OCI-LY7 (cell line): ENCODE results near the gene MXD4. TPM values are rescaled to one million over a fixed set of nuclear protein-coding genes. Genes with fewer than 3 reads are reported as not detected.
A peak's percentile ranks its signal among the peaks of the same experiment; 100 is the strongest.

ENCODE experiments used
- BruUV-seq: library from RNA; stranded (reverse); fragments of 400-500 nt; replicated peaks from 2 replicates; lab custom pipeline; 2021; lab: Mats Ljungman, UMichigan
- CTCF ChIA-PET: fragments of 300-600 bp; sonication (Branson Sonifier 250); formaldehyde crosslinking; loops from one replicate; lab custom pipeline; 2022; ENCODE audit warnings: antibody characterized with exemption; ENCODE audit not compliant: unreplicated experiment; lab: Charles Lee
- POLR2A ChIA-PET: fragments of 300-600 bp; sonication (Branson Sonifier 250); formaldehyde crosslinking; loops from one replicate; lab custom pipeline; 2022; ENCODE audit warnings: antibody characterized with exemption; lab: Charles Lee
- DNase-seq: peaks from one replicate; pipeline ENCODE4 v3.0.0-alpha.2; 2015; ENCODE audit warnings: low spot score
- H2AFZ ChIP-seq: fragments of 200-600 bp; sonication (generic), shearing (Covaris generic); 2 replicates; pipeline ENCODE4 v1.6.1; 2014; ENCODE audit warnings: mild to moderate bottlenecking, antibody characterized with exemption, low read length, moderate library complexity
- H3K27ac ChIP-seq: fragments of 200-600 bp; sonication (generic); 2 replicates; pipeline ENCODE4 v1.5.1; 2014; ENCODE audit warnings: mixed run types, low read depth, mild to moderate bottlenecking, moderate library complexity, low read length, inconsistent platforms; ENCODE audit not compliant: poor library complexity, severe bottlenecking
- H3K36me3 ChIP-seq: fragments of 200-600 bp; sonication (generic); 2 replicates; pipeline ENCODE4 v1.6.1; 2014; ENCODE audit warnings: mild to moderate bottlenecking, antibody characterized with exemption, low read length, moderate library complexity, mixed read lengths; ENCODE audit not compliant: insufficient read depth
- H3K4me1 ChIP-seq: fragments of 200-600 bp; sonication (generic); 2 replicates; pipeline ENCODE4 v1.5.1; 2014; ENCODE audit warnings: mild to moderate bottlenecking, low read length; ENCODE audit not compliant: insufficient read depth, poor library complexity, severe bottlenecking
- H3K4me2 ChIP-seq: fragments of 200-600 bp; sonication (generic); 2 replicates; pipeline ENCODE4 v1.6.1; 2014; ENCODE audit warnings: mild to moderate bottlenecking, low read length
- H3K4me3 ChIP-seq: fragments of 200-600 bp; sonication (generic); 2 replicates; pipeline ENCODE4 v1.5.1; 2014; ENCODE audit warnings: mild to moderate bottlenecking, low read depth, low read length; ENCODE audit not compliant: poor library complexity, severe bottlenecking
- H3K79me2 ChIP-seq: fragments of 200-600 bp; sonication (generic); 2 replicates; pipeline ENCODE4 v1.6.1; 2016; ENCODE audit warnings: low read depth, mild to moderate bottlenecking, low read length, moderate library complexity, mixed read lengths; ENCODE audit not compliant: insufficient read depth
- H3K9me2 ChIP-seq: fragments of 200-600 bp; sonication (generic); 2 replicates; pipeline ENCODE4 v1.6.1; 2016; ENCODE audit warnings: mild to moderate bottlenecking, low read length, mixed read lengths; ENCODE audit not compliant: insufficient read depth
- H3K9me3 ChIP-seq: fragments of 200-600 bp; sonication (generic); 2 replicates; pipeline ENCODE4 v1.6.1; 2014; ENCODE audit warnings: mild to moderate bottlenecking, mixed run types, low read length, mixed read lengths
- H4K20me1 ChIP-seq: fragments of 200-600 bp; sonication (generic); 2 replicates; pipeline ENCODE4 v1.6.1; 2014; ENCODE audit warnings: mild to moderate bottlenecking, antibody characterized with exemption, low read length, moderate library complexity, mixed read lengths; ENCODE audit not compliant: insufficient read depth
- EZH2phosphoT487 ChIP-seq: fragments of 200-600 bp; sonication (generic); IDR thresholded peaks from 2 replicates; pipeline ENCODE4 v1.6.1; 2018; ENCODE audit warnings: low read depth, borderline replicate concordance, mild to moderate bottlenecking, mixed run types, antibody characterized with exemption, low read length, moderate library complexity, mixed read lengths
- intact Hi-C: fragments of 100-400 bp; cut with micrococcal nuclease; formaldehyde crosslinking; loops from one replicate; pipeline ENCODE4 v1.10.0; 2022; ENCODE audit not compliant: unreplicated experiment
- total RNA-seq, 2 experiments: library from RNA; depleted of rRNA in 1 of 2; stranded (reverse); fragments of >200 nt in 1 of 2; shearing (Covaris generic) in 1 of 2; gene quantifications; 2 replicates each; pipeline ENCODE4 v1.2.3, GENCODE V29; 2014 to 2022
- TF ChIP-seq, protein P1 (sequence below): fragments of 200-600 bp; sonication (generic); conservative IDR thresholded peaks from 2 replicates; pipeline ENCODE4 v1.5.1; 2014; ENCODE audit warnings: mild to moderate bottlenecking, antibody characterized with exemption, low read length, moderate library complexity, mixed read lengths

The MXD4 gene
- total RNA-seq, 2 experiments from 2014 or later: 3.0 to 11.6 TPM

DNA sequence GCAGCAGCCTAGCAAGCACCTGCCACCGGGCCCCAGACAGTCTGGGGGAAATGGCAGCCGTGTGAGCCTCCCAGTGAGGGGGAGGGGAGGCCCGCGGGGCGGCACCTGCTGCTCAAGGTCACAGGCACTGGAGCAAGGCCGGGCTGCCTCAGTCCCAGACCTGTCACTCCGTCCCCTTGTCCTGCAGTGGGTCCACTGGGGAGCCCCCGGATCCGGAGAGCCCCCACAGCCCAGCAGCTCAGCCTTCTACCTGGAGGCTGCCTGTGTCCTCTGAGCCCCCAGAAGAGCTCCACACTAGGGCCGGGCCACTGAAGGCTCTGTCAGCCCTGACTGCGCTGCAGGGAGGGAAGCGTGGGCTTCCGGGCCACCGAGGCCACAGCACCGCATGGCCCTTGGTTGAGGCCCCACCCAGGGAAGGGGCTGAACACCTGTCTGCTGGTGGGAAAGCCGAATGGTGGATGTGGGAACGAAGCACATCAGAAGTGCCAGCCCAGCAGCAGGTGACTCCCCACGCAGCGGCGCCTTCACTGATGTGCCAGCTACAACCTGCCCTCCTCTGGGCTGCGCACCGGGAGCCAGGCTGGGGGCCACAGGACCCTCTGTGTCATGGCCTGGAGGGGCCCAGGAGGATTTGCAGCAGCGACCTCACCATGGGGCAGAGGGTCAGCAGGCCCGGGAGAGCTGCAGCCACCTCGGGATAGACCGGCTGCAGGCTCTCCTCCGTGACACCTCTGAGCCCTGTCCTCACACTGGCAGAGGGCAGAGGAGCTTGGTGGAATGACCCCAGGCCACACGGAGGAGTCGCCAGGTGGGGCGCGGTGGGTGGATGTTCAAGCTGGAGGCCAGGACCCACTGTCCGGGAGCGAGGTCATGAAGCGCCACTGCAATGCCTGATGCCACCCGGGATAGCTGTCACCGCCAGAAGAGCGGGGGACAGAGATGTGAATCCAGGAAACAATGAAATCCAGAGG, 35.0 kb upstream of the MXD4 start:
- CTCF ChIA-PET: interaction anchor here (0.6 to 0.9 kb wide), 3 partner anchors 14 to 34 kb away, joined by 3 read pairs; no protein-coding TSS in a partner anchor

DNA sequence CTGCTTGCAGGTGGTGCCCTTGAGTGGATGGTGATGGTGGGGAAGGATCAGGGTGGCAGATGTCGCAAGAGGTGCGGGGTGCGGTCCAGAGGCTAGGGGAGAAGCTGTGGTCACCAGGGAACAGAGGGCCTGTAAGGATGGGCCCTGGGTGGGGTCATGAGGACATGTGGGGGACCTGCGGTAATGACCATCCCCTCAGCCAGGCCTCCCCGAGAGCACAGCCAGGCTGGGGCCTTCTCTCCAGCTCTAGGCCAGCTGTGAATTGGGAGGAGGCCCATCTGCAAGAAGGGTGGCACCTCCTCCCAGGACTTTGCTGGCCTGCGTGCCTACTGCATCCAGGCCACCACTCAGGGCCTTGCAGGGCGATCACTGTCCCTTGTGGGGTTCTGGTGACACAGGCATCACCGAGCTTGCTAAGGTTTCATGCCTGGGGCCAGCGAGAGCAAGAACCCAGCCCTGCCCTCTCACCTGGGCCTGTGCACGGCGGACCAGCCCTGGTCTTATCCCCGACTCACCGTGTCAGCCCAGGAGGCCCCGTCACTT, 34.1 kb upstream of the MXD4 start:
- ChIA-PET CTCF (interaction anchor here (0.6 kb wide), 1 partner anchor 123 kb away, joined by 3 read pairs; the partner anchor contains the start of gene CFAP99), POLR2A (interaction anchor here (0.6 kb wide), 1 partner anchor 16 kb away, joined by 3 read pairs; no protein-coding TSS in a partner anchor)
- BruUV-seq: no TSS peak
- Histone ChIP-seq H3K79me2 (no peaks in the 10 kb centered on the region), H3K9me2 (no peaks in the 10 kb centered on the region), H2AFZ (peak overlapping the region; percentile 68), H3K4me1 (peaks cover 41% of the 10 kb centered on the region), H3K9me3 (no peaks in the 10 kb centered on the region), H3K27ac (peak overlapping the region; percentile 31), H4K20me1 (no peaks in the 10 kb centered on the region), H3K4me3 (no peak overlapping the region), H3K4me2 (peak overlapping the region; percentile 63), H3K36me3 (no peaks in the 10 kb centered on the region)
- no peak for TF ChIP-seq EZH2phosphoT487
- TF ChIP-seq, protein P1, sequence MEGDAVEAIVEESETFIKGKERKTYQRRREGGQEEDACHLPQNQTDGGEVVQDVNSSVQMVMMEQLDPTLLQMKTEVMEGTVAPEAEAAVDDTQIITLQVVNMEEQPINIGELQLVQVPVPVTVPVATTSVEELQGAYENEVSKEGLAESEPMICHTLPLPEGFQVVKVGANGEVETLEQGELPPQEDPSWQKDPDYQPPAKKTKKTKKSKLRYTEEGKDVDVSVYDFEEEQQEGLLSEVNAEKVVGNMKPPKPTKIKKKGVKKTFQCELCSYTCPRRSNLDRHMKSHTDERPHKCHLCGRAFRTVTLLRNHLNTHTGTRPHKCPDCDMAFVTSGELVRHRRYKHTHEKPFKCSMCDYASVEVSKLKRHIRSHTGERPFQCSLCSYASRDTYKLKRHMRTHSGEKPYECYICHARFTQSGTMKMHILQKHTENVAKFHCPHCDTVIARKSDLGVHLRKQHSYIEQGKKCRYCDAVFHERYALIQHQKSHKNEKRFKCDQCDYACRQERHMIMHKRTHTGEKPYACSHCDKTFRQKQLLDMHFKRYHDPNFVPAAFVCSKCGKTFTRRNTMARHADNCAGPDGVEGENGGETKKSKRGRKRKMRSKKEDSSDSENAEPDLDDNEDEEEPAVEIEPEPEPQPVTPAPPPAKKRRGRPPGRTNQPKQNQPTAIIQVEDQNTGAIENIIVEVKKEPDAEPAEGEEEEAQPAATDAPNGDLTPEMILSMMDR: no peak
- no peak for DNase-seq
- intact Hi-C loops: no loop called here

More for the DNA sequence above, 35.0 kb upstream of the MXD4 start:
- peak; percentile 79 for DNase-seq
- Histone ChIP-seq H3K9me2 (no peaks in the 10 kb centered on the region), H3K4me1 (peaks cover 33% of the 10 kb centered on the region), H3K79me2 (no peaks in the 10 kb centered on the region), H3K4me3 (no peak overlapping the region), H3K4me2 (peak overlapping the region; percentile 63), H2AFZ (peak overlapping the region; percentile 68), H4K20me1 (no peaks in the 10 kb centered on the region), H3K9me3 (no peaks in the 10 kb centered on the region), H3K27ac (peak overlapping the region; percentile 31), H3K36me3 (no peaks in the 10 kb centered on the region)
- intact Hi-C loops: no loop called here
- no peak for TF ChIP-seq EZH2phosphoT487
- TF ChIP-seq, protein P1: no peak
- POLR2A ChIA-PET: interaction anchor here (0.6 kb wide), 1 partner anchor 30 kb away, joined by 4 read pairs; no protein-coding TSS in a partner anchor
- BruUV-seq: no TSS peak
